GM12801 (cell line): ENCODE data around the gene ABCA6.

Experiments used
- CTCF ChIP-seq: IDR thresholded peaks from one replicate; pipeline ENCODE4 v1.5.1; 2011; ENCODE audit warnings: control low read depth; ENCODE audit not compliant: insufficient read length; ENCODE audit errors: extremely low read depth

Gene ABCA6

DNA sequence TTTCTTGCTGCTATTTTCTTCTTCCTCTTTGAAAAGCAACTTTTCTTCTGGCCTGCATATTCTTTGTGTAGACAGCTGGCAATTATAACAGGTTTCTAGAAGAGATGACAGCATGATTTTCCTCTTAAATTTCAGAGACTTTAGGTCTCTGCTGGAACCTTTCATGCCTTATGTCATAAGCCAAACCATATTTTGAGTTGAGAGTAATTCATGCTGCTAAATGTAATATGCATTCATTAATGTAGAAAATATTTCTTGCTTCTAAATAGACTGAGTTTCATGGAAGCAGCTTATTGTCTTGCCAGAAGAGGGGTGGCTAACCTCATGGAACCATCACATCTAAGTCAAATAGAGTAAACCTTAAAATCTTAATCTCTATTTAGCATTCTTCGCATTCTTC lies 55.1 kb downstream of the ABCA6 start:
- TF ChIP-seq CTCF = no peak

GRCh38 chr17:69084911-69085310 lies 56.8 kb downstream of the ABCA6 start:
- no peak for TF ChIP-seq CTCF

DNA sequence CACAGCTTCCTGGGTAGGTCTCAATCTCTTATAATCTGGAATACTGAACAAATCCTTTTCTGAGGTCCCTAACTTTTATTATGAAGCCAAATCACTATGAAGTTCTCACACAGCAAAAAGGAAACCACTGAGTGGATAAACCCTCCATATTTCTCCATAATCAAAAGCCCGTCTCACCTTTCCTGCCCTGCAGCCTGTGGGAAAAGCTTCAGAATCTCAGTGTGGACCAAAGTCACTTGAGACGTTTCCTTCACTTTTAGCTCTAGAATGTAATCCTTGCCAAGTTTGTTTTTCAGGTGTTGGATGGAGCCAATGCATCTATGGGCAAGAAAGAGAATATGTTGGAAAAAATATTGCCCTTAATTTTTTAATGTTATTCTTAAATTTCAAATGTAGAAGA lies 59.0 kb downstream of the ABCA6 start:
- TF ChIP-seq CTCF = no peak

GRCh38 chr17:69078864-69079263 lies 62.8 kb downstream of the ABCA6 start:
- TF ChIP-seq CTCF = no peak

DNA sequence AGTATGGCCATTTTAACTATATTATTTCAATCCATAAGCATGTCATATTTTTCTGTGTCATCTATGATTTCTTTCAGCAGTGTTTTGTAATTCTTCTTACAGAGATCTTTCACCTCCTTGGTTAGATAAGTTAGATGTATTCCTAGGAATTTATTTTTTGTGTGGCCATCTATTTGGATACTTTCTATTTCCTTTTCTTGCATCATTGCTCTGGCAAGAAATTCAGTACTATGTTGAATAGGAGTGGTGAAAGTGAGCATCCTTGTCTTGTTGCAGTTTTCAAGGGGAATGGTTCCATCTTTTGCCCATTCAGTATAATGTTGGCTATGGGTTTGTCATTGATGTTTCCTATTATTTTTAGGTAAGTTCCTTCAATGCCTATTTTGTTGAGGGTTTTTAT lies 65.9 kb downstream of the ABCA6 start:
- no peak for TF ChIP-seq CTCF

GRCh38 chr17:69069226-69069750 lies 72.4 kb downstream of the ABCA6 start:
- no peak for TF ChIP-seq CTCF

DNA sequence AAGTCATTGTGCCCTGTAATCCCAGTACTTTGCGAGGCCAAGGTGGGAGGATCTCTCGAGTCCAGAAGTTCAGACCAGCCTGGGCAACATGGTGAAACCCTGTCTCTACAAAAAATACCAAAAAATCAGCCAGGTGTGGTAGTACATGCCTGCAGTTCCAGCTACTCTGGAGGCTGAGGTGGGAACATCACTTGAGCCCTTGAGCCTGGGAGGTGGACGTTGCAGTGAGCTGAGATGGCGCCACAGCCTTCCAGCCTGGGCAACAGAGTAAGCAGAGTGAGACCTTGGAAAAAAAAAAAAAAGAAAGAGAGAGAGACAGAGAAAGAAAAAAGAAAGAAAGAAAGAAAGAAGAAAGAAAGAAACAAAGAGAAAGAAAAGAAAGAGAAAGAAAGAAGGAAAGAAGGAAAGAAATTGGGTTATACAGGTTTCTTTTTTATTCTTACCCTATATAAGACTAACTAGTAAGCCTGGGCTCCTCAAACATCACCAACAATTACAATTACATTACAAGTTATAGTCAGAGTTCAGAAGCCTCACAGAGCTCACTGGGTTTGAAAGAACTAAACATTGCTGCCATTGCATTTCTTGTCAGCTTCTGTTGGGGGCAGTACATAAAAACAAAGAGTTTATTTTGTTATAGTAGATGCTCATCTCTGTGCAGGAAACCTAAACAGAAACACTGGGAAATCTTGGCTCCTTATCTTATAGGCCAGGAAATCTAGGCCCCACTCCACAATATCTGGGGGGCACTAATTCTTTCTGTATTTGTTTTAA lies 74.2 kb downstream of the ABCA6 start:
- no peak for TF ChIP-seq CTCF
